ENCODE measurements around the gene TCF7L1.
"Not testable (repeated sequence)": the region's sequence is repeated elsewhere in the genome, so short reads cannot be mapped to it uniquely, and the experiment has no call there.

TCF7L1 gene

DNA sequence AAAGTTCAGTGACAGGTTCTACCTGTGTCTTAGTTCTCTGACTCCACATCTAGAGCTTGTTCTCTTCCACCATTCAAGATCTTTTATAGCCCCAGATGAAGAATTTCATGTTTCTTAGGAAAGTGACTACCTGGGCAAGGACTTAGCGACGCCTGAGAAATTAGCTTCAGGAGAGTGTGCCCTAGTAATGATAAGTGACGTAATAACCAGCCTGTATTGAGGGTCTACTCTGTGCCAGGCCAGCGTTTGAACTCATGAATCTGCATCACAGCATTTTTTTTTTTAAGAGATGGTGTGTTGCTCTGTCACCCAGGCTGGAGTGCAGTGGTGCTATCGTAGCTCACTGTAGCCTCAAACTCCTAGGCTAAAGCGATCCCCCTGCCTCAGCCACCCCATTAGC, 51.8 kb downstream of the TCF7L1 start:
- DNase-seq (ENCODE audit: low read depth): no peak

DNA sequence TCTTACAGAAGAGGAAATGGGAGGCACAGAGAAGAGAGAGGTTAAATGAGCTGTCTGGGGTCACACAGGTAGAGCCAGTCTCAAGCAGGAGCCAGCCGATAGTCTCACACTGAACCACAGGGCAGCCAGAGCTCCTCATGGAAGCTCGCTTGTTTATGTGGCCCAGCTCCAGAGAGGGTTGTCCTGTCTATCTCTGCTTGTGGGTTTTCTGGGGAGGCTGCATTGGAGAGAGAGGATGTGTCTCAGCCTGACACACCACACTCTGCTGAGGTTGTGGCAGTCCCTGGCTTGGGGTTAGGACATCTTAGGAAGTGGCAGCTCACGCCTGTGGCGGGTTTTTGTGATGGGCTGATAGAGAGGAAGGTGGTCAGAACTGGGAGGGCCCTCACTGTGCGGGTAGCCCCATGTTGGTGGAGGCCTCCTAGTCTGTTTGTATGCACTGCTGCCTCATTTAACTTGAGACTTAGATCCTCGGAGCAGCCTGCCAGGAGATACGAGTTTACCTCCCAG, 52.3 kb downstream of the TCF7L1 start:
- DNase-seq (ENCODE audit: low read depth): no peak

DNA sequence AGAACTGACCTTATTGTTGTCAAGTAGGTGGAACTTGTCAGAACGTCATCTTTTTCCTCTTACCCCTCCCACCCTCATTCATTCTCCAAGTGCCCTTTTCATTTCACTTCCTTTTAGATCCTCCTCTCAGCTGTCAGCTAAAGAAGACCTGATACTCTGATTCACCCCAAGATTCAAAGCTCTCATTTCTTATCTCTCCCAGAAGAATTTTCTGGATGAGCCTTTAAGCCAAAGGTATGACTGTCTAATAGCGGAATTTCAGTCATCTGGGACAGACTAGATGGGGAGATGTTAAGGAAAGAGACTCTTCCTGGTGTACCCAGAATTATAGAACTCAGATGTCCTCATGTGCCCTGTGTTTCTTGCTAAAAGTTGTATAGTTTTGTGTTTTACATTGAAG, 53.9 kb downstream of the TCF7L1 start:
- DNase-seq (ENCODE audit: low read depth): no peak

DNA sequence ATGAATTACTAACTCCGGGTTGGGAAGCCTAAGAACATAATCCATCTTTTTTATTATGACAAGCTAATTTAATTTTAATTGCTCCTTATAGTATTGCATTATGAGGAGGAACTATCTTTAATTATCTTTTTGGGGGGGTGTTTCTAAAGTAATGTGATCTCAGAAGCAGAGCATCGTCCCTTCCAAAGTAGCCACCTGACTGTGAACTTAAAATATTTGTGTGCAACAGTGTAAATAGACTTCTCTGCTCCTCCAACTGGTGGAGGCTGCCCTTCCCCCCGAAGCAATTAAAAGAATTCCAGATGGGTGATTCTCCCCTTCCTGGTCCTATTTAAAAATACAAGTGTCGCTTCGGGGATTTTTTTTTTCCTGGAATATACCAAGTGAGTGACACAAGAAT, 55.7 kb downstream of the TCF7L1 start:
- no peak for DNase-seq (ENCODE audit: low read depth)

DNA sequence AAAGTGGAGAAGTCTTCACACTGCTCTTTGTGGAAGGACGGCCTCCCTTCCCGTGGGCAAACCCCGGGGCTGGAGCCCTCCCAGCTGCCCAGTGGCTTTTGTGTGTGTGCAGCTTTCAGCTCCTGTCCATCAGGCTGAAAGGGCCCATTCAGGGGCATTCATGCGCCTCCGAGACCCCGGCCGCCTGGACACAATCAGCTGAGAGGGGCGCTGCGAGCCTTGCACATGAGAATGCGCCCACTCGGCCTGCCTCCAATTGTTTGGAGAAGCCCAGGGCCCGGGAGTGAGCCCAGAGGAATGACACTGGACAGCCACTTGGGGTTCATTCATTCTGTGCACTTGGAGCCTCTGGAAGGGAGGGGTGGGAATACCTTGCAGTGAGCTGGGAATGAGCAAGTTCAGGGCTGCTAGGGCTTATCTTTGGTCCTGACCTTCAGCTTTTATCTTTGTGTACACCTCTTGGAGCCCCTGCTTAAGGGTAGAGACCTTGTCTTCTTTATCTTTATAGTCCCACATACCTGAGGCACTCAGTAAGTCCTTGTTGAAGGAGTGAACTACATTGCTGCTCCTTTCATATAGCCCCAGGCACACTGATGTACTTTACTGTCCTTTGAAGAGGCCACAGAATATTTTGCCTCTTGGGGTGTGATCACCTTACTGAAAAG, 56.5 kb downstream of the TCF7L1 start:
- DNase-seq (ENCODE audit: low read depth): no peak

DNA sequence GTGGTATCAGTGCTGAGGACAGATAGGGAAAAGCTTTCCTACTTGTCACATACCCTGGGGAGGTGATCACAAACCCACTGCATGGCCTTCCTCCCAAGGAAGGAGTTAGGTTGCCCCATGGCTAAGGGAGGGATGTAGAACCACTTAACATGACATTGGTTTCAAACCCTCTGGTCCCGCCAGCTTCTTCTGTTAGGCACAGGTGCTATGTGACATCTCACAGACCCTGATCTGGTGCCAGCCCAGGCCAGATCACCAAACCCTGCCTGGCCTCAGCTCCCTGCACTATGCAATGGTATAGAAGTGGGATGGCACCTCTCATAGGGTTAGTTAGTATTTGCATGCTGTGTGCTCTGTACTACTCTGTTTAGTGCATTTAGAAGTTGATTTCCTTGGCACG, 58.0 kb downstream of the TCF7L1 start:
- DNase-seq (ENCODE audit: low read depth): no peak

DNA sequence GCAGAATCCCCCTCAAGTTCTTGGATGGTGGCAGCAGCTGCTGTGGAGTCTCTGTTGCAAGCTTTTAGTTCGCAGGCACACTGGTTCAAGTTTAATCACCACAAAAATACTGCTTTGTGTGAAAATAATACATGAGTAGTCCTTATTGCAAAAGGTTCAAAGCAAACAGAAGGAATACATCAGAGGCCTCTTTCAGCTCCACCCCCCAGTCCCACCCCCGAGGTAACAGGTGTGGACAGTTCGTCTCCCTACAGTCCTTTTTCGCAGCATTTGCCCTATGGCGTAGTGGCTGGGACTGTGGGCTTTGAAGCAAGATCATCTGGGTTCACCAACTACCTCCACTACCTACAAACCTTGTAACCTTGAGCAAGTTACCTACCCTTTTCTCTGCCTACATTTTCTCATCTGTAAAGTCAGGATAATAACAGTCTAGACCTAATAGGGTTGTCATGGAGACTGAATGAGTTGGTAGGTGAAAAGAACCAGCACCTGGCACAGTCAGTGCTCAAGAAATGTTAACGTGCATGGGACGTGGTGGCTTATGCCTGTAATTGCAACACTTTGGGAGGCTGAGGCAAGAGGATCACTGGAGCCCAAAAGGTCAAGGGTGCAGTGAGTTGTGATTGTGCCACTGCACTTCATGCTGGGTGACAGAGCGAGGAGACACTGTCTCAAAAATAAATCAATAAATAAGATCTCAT, 61.7 kb downstream of the TCF7L1 start:
- DNase-seq (ENCODE audit: low read depth): no peak

DNA sequence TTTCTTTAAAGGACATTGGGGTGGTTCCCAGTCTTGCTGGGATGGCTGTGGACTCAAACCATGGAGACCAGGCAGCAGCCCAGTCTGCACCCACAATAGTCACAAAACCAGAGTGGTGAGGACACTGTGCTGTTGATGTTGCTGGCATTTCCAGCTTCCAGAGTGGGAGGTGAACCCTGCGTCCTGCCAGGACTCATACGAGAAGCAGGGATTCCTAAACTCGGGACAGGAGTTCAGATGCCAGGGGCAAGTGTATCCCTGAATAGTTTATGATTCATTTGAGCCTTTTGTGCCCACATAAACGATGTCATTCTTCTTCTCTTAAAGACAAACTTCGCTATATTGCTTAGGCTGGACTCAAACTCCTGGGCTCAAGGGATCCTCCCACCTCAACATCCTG, 62.8 kb downstream of the TCF7L1 start:
- no peak for DNase-seq (ENCODE audit: low read depth)

DNA sequence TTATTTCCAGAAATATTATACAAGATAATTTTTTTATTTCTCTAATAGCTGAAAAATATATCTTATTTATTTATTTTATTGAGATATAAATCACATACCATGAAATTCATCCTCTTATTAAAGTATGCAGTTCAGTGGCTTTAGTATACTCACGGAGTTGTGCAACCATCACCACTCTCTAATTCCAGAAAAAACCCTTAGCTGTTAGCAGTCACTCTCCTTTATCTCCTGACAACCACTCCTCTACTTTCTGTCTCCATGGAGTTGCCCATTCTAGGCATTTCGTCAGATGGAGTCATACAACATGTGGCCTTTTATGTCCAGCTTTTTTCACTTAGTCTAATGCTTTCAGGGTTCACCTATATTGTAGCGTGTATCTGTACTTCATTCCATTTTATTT, 66.5 kb downstream of the TCF7L1 start:
- no peak for DNase-seq (ENCODE audit: low read depth)

DNA sequence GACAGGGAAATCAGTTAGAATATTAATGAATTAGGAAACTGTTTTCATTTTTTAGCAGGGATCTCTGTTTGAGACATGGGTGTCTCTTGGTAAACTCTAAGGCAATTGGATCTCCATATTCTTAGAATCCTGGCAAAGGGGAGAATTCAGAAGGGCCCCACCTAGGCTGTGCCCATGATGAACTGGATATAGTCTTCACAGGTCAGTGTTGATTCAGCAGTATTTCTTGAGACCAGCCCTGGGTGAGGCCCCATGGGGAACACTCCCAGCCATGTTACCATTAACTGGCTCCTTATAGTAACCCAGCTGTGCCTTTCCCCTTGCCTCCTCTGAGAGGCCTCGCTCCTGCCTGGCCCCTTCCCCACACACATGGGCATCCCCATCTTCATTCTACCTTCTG, 76.7 kb downstream of the TCF7L1 start:
- no peak for DNase-seq (ENCODE audit: low read depth)

DNA sequence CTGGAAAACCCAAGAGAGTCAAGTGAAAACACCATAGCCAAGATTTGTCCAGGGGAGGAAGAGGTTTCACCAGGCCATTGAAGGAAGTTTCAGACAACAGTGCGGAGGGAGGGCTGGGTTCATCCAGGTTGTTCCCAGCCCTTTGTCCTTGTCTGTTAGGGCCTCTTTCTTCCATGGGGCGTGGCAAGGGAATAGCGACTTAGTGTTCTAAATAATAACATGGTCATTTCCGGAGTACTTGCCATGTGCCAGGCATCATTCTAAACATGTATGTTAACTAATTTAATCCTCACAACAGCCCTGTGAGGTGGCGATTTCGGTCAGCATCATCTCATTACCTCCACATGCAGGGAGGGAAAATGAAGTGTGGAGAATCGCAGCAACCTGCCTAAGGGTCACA, 77.3 kb downstream of the TCF7L1 start:
- no peak for DNase-seq (ENCODE audit: low read depth)

DNA sequence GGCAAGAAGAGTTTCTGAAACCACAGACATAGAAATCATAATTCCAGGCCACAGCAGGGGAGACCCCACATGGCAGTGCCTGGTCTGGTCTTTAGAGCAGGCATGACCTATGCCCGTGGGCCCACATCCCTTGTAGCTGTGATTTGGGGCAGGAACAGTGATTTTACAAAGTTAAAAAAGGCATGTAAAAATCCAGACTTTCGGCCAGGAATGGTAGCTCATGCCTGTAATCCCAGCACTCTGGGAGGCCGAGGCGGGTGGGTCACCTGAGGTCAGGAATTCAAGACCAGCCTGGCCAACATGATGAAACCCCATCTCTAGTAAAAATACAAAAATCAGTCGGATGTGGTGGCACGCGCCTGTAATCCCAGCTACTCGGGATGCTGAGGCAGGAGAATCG, 78.4 kb downstream of the TCF7L1 start:
- DNase-seq (ENCODE audit: low read depth): not testable (repeated sequence)

DNA sequence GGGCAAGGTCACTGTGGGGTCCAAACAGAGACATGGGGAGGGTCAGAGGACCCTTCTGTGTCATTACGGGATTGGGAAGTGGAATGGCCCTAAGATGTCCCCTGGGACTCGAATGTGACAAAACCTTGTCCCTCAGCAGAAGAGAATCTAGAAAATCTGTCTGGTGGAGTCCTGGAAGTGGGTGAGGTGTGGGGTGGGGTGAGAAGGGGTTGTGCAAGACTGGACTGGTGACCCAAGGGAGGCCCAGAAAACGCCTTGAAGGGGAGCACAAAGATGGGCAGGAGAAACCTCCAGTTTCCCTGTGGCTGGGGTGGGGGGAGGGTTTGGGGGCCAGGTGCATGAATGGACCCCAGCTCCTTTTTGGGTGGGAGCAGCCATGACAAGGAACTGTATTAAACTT, 79.6 kb downstream of the TCF7L1 start:
- DNase-seq (ENCODE audit: low read depth): no peak

DNA sequence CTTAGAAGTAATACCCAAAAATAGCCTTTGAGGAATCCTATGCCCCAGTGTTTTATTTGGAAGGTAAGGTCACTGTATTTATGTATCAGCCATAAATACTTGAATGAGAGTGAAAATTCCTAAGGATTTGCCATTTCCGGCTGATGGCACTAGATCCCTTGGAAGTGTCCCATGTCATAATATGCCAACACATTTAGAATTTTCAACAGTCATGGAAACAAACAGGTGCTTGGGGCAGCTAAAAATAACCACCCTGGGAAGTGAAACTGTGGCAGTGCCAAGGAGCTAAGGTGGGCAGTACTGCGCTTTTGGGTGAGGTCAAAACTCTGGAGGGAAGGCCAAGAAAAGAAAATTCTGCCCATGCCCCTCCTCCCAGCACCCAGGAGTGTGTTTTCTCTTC, 80.2 kb downstream of the TCF7L1 start:
- no peak for DNase-seq (ENCODE audit: low read depth)

DNA sequence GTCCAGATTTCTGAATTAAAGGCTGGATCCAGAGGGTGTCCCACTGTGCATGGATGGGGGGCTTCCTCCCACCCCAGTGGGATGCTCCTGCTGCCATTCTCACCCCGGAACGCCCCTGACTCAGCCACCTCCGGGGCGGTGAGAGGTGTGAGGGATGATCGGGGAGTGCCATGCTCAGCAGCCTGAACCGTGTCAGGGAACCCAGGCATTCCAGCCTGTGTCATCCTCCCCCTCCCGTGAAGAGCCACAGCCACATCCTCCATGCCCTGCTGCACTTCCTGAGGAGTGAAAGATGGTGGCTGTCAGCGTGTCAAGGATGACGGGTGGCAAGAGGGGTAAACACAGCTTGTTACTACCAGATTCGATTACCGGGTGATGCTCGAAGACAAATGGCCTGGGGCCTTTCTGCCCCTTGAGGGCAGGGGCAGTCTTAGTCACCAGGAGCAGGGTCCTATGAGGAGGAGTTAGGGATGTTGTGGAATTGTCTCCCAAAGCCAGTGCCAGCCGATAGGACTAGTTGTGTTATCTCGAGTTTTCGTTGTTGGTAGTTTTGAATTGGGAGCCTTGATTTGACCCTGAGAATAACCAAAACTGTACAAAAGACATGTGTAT, 80.8 kb downstream of the TCF7L1 start:
- no peak for DNase-seq (ENCODE audit: low read depth)

DNA sequence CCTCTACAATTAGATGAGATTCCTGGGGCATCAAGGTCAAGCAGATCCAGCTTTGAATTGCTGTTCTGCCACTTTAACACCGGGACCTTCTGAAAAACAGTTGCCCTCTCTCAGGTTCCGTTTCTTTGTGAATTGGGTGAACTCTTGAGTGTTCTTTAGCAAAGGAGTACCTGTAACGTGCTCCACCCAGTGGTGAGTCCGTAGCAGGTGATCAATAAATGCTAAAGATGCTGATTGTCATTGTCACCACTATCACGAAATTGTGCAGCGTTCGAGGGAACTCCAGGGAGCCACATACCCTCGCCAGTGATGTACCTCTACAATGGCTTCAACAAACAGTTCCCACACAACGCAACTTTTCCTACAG, 81.9 kb downstream of the TCF7L1 start:
- DNase-seq (ENCODE audit: low read depth): no peak

DNA sequence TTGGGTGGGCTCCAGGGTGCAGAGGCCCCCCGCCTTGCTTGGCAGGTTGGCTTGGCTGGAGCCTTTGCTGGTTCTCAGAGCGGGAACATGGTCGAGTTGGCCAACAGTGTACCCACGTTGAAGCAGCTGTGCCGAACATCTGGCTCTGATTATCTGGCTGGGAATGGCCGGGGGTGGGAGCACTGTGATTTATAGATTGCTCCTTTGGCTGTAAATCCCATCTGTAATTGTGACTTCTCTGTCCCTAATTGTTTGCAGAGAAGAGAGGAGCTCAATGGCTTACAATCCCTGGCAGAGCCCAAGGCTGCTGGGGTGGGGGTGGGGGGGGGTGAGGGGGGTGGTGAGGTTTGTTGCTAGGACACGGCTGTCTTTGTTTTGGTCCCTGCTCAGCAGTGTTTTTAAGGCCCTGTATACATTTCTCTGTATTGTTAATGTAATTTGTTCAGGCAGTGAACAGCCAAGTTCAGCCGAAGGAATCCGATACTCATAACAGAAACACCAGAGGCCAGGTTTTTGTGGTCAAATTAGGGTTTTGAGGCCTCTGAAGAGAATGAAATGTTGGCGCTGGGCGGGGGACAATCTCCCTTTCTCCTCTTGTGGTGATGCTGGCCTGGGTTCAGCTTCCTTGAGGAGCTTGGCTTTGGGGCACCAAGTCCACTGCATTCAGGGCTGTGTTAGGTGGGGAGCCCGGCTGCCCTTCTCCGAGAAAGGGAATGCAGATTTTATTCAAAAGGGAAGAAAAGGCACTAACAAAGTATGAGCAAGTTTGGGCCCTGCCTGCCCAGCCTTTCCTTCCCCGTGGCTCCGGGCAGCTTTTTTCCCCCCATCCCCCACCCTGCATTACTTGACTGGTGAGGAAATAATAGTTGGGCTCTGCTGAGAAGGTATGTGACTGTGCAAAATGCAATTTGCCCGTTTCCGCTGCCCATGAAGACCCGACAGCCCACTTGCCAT, 82.5 kb downstream of the TCF7L1 start:
- DNase-seq (ENCODE audit: low read depth): no peak

DNA sequence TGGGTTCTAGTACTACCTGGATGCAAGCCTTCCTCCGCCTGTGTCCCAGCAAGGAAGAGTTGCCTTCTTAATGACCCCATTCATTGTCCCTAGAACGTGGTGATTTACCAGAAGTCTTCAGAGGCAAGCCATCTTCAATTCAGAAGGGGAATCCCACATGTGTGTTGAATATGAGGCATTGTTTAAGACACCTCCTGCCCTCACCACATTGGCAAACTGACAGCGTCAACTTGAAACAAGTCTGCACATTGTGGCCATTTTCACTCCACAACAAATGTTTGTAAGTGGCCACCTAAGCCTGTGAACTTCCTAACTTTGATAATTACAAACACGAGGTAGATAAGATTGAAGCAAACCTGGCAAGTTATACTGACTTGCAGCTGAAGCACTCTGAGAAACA, 83.7 kb downstream of the TCF7L1 start:
- DNase-seq (ENCODE audit: low read depth): no peak

DNA sequence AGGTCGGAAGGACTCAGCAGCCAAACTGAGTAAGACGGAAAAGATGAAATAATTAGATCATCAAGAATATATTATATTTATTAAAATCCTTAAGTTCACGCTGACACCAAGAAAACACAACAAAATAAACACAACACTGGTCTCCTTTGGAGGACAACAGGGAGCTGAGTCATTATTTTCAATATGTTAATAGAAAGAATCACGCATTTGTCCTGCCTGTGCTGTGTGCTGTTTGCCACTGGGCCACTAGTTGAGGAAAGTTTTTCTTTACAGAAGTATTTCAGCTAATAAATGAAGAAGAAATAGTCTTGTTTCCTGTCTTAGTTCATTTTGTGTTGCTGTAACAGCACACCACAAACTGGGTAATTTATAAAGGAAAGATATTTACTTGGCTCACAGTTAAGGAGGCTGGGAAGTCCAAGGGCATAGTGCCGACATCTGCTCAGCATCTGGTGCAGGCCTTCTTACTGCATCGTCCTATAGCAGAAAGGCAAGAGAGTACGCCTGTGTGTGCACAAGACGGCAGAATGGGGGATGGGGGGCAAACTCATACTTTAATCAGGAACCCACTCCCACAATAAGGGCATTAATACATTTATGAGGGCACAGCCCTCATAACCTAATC, 88.0 kb downstream of the TCF7L1 start:
- no peak for DNase-seq (ENCODE audit: low read depth)

DNA sequence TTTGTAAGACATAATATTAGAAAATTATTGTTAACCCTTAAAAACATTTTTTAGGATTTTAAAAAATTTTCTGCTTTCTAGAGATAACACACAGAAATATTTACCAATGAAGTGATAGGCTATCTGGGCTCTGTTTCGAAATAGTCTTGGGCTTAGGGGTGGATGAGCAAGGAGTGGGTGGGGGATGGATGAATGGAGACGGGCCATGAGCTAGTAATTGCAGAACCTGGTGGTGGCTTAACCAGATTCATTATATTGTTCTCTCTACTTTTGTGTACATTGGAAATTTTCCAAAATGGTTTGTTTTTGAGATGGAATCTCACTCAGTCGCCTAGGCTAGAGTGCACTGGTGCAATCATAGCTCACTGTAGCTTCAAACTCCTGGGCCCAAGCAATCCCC, 89.6 kb downstream of the TCF7L1 start:
- DNase-seq (ENCODE audit: low read depth): no peak

DNA sequence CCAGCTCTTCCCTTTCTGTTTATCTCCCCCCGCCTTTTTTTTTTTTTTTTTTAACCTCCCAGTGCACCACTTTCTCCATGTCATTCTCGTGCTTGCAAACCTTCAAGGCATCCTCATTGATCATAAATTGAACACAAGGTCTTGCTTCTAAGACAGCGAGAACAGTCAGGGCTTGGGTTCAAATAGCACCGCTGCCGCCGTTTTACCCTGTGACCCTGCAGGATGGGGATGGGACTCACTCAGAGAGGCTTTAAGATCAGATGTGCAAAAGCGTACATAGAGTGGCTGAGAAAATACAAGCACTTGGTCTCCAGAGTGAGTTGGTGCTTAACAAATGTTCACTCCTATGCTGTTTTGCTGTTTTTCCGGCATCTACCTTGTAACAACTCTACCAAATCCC, 93.6 kb downstream of the TCF7L1 start:
- DNase-seq (ENCODE audit: low read depth): no peak
